Epithelial cell of esophagus (primary cell): Measurements from ENCODE around the gene JADE1.
A peak's percentile ranks its signal among the peaks of the same experiment; 100 is the strongest.

ENCODE experiments used
- DNase-seq: peaks from one replicate; pipeline ENCODE4 v3.0.0; 2010; ENCODE audit warnings: low read depth
- H3K4me3 ChIP-seq: 2 replicates; pipeline ENCODE4 v1.5.1; 2011; ENCODE audit warnings: mild to moderate bottlenecking, low read length, control low read depth
- CTCF ChIP-seq: IDR thresholded peaks from 2 replicates; pipeline ENCODE4 v1.5.1; 2011; ENCODE audit warnings: low read depth, mild to moderate bottlenecking, low read length, control low read depth, inconsistent platforms; ENCODE audit not compliant: insufficient read depth; ENCODE audit errors: missing control alignments

Gene JADE1

GRCh38 chr4:128810331-128810870 is 901 bp downstream of the JADE1 start:
- no peak for TF ChIP-seq CTCF
- DNase-seq, result peak; percentile 51
- H3K4me3 ChIP-seq, result peak overlapping the region; percentile 76

GRCh38 chr4:128810871-128811570 is 1.5 kb downstream of the JADE1 start:
- TF ChIP-seq CTCF, result no peak
- peak overlapping the region; percentile 76 for H3K4me3 ChIP-seq
- DNase-seq, result peak; percentile 70

GRCh38 chr4:128811571-128812441 is 2.3 kb downstream of the JADE1 start:
- H3K4me3 ChIP-seq, result peak overlapping the region; percentile 76
- no peak for TF ChIP-seq CTCF
- DNase-seq, result peak; percentile 91

GRCh38 chr4:128812442-128813235 is 3.1 kb downstream of the JADE1 start:
- TF ChIP-seq CTCF, result no peak
- peak; percentile 69 for DNase-seq
- H3K4me3 ChIP-seq, result peak overlapping the region; percentile 76

GRCh38 chr4:128813965-128814364 is 4.5 kb downstream of the JADE1 start:
- DNase-seq, result no peak
- no peak overlapping the region for H3K4me3 ChIP-seq
- TF ChIP-seq CTCF, result no peak

GRCh38 chr4:128818442-128818841 is 8.9 kb downstream of the JADE1 start:
- H3K4me3 ChIP-seq, result no peak overlapping the region
- no peak for DNase-seq
- TF ChIP-seq CTCF, result no peak
